NCI-H1694 (cell line): ENCODE results near the gene ATN1.
"Not testable (repeated sequence)": the region's sequence is repeated elsewhere in the genome, so short reads cannot be mapped to it uniquely, and the experiment has no call there.

Experiments
- DNase-seq: peaks from one replicate; lab custom pipeline; 2025; lab: John Stamatoyannopoulos, UW

Gene ATN1, protein sequence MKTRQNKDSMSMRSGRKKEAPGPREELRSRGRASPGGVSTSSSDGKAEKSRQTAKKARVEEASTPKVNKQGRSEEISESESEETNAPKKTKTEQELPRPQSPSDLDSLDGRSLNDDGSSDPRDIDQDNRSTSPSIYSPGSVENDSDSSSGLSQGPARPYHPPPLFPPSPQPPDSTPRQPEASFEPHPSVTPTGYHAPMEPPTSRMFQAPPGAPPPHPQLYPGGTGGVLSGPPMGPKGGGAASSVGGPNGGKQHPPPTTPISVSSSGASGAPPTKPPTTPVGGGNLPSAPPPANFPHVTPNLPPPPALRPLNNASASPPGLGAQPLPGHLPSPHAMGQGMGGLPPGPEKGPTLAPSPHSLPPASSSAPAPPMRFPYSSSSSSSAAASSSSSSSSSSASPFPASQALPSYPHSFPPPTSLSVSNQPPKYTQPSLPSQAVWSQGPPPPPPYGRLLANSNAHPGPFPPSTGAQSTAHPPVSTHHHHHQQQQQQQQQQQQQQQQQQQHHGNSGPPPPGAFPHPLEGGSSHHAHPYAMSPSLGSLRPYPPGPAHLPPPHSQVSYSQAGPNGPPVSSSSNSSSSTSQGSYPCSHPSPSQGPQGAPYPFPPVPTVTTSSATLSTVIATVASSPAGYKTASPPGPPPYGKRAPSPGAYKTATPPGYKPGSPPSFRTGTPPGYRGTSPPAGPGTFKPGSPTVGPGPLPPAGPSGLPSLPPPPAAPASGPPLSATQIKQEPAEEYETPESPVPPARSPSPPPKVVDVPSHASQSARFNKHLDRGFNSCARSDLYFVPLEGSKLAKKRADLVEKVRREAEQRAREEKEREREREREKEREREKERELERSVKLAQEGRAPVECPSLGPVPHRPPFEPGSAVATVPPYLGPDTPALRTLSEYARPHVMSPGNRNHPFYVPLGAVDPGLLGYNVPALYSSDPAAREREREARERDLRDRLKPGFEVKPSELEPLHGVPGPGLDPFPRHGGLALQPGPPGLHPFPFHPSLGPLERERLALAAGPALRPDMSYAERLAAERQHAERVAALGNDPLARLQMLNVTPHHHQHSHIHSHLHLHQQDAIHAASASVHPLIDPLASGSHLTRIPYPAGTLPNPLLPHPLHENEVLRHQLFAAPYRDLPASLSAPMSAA (N-terminal part only)

DNA sequence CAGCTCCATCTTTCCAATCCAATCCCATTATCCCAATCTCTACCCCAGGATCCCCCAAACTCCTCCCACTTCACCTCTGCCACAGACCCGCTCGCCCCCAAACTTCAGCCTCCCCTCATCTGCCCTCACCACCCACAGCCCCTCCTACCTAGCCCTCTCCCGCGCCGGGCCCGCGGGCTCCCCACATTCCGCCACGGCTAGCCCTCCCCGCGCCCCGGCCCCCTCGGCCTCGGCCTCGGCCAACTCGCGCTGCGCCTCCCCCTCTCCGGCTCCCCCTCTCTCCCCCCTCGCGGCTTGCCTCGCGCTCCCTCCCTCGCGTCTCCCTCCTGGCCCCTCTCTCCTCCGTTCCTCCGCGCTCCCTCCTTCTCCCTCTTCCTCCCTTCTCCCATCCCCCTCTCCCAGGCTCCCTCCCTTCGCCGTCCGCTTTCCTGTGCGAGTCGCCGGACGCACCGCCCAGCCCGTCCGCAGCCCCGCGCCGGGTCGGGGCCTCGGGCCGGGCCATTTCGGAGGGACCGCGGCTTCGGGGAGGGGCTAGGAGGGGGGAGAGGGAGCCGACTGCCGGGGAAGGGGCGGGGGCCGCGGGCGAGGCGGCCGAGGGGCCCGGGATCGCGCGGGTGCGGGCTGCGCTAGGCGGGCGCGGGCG, at the start of gene ATN1:
TSS of gene ATN1 (plus strand) at position 581 of the 643 bp plus-strand sequence. CDS start 6,043 bp downstream, outside the sequence.
- DNase-seq, result peak; percentile 59

GRCh38 chr12:6879824-6880223, 47.9 kb upstream of the ATN1 start:
- DNase-seq, result not testable (repeated sequence)

DNA sequence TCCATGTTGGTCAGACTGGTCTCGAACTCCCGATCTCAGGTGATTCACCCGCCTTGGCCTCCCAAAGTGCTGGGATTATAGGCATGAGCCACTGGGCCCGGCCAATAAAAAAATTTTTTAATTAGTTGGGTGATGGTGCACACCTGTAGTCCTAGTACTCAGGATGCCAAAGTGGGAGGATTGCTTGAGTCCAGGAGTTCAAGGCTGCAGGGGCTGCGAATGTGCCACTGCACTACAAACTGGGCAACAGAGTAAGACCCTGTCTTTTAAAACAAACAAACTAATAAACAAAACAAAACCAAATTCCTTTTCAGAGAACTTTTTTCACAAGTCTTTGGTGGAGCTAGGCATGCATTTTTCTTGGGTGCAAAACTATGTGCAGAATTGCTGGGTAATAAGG, 44.5 kb upstream of the ATN1 start:
- no peak for DNase-seq

GRCh38 chr12:6883683-6884082, 44.1 kb upstream of the ATN1 start:
- no peak for DNase-seq

- DNase-seq, result no peak
Observed at GRCh38 chr12:6884539-6884938, 43.2 kb upstream of the ATN1 start.

GRCh38 chr12:6886206-6886999, 41.4 kb upstream of the ATN1 start:
- not testable (repeated sequence) for DNase-seq

DNA sequence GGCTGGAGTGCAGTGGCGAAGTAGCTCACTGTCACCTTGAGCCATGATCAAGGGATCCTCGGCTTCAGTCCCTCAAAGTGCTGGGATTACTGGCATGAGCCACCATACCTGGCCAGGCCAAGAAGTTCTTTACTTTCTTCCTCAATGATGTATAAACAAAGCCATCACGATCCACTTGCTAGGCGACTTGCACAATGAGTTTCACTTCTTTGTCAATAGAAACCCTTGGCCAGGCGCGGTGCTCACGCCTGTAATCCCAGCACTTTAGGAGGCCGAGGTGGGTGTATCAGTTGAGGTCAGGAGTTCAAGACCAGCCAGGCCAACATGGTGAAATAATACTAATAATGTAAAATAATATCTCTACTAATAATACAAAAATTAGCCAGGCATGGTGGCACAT, 40.3 kb upstream of the ATN1 start:
- DNase-seq, result no peak

DNA sequence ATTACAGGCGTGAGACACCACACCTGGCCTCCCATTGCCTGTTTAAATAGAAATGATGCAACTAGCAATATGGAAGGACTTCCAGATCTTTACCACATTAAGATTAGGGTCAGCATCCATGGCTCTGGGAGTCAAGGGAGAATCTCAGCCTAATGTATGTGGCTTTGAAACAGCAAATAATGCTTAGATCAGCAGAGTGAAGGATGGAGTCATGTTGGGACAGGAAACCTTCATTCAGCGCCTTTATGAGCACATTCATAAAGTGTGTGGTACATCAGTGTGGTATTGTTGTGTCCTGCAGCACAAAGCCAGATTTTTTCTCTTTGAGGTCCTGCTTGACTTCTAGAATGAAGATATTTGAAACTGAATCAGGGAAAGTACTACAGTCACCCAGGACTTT, 39.4 kb upstream of the ATN1 start:
- DNase-seq, result no peak

- not testable (repeated sequence) for DNase-seq
Observed at GRCh38 chr12:6888794-6889193, 39.0 kb upstream of the ATN1 start.

DNA sequence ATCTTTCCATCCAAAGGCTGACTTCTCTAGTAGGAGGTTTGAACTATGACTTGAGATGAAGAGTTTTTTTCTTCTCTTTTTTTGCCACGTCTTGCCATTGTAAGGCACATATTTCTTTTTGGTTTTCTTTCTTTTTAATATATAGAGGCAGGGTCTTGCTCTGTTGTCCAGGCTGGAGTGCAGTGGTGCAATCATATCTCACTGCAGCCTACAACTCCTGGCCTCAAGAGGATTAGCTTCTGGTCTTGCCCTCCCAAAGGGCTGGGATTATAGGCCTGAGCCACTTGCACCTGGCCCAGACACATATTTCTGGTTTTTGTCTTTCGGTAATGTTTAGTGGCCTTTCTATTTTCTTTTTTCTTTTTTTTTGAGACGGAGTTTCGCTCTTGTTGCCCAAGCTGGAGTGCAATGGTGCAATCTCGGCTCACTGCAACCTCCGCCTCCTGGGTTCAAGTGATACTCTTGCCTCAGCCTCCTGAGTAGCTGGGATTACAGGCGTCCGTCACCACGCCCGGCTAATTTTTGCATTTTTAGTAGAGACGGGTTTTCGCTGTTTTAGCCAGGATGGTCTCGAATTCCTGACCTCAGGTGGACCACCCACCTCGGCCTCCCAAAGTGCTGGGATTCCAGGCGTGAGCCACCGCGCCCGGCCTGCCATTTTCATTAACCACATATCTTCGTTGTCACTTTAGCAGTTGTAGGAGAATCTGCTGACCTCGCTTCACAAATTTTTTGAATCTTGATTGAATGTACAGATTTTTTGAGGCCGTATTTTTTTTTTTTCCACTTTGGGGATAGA, 37.8 kb upstream of the ATN1 start:
- DNase-seq, result not testable (repeated sequence)

GRCh38 chr12:6890789-6891645, 36.7 kb upstream of the ATN1 start:
- DNase-seq, result peak; percentile 97

DNA sequence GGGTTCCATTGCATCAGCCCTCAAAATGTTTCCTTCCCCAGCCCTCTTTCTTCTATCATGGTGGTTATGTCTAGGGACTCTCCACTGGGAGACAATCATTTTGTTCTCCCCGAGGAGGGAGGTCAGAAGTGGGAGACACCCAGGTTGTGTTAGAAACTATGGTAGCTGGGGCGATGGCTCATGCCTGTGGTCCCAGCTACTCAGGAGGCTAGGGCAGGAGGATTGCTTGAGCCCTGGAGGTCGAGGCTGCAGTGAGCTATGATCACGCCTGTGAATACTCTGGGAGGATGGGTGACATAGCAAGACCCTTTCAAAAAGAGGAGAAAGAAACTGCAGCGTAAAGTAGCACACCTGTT, 36.1 kb upstream of the ATN1 start:
- DNase-seq, result no peak

- not testable (repeated sequence) for DNase-seq
Observed at GRCh38 chr12:6892683-6893082, 35.1 kb upstream of the ATN1 start.

DNA sequence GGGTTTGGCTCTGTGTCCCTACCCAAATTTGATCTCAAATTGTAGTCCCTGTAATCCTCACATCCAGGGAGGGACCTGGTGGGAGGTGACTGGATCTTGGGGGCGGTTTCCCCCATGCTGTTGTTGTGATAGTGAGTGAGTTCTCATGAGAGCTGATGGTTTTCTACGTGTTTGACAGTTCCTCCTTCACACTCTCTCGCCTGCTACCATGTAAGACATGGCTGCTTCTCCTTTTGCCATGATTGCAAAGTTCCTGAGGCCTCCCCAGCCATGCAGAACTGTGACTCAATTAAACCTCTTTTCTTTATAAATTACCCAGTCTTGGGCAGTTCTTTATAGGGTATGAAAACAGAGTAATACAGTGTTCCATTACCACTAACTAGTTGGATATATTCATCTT, 33.4 kb upstream of the ATN1 start:
- no peak for DNase-seq

GRCh38 chr12:6896846-6897435, 30.8 kb upstream of the ATN1 start:
- DNase-seq, result no peak

DNA sequence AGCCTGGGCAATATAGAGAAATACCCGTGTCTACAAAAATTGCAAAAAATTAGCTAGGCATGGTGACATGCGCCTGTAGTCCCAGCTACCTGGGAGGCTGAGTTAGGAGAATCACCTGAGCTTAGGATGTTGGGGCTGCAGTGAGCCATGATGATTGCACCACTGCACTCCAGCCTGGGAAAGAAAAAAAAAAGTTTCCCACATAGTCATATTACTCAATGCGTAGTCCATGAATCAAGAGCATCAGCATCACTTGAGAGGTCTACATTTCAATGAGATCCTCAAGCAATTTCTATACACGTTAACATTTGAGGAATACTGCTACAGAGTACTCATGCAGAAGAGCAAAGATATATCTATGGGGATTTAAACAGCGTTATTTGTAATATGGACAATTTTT, 28.3 kb upstream of the ATN1 start:
- DNase-seq, result no peak

DNA sequence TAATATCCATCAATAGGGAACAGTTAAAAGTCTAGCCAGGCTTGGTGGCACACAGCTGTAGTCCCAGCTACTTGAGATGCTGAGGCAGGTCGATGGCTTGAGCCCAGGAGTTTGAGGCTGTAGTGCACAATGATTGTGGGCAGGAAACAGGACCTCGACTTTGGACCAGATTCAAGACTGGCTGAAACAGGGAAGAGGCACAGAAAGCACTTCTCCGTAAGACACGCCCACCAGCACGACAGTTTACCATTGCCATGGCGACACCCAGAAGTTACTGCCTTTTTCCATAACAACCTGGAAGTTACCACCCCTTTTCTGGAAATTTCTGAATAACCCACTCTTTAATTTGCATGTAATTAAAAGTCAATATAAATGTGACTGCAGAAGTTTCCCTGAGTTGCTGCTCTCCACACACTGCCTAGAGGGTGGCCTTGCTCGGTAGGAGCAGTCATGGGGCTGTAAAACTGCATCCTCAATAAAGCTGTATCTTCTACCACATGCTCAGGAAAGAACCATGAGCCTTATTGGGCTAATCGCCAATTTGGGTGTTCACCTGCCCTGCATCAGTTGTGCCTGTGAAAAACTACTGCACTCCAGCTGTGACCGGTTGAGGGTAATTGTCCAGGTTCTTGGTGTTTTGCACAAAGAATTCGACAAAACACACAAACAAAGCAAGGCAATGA, 27.8 kb upstream of the ATN1 start:
- no peak for DNase-seq

DNA sequence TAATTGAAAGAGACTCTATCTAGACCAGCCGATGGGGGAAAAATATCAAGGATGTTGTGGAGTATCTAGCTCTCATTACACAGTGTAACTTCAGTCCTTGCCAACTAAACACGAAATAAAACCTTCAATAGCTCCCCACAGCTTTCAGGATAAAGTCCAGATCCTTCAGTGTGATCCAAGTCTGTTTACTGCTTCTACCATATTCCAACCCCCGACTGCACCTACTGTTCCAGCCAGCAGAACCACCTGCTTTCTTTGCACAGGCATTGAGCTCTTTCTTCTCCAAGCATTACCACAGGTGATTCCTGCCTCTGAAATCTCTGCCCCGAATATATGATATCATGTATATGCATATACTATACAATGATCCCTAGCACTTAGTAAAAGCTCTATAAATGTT, 25.3 kb upstream of the ATN1 start:
- DNase-seq, result no peak
